ENCODE data around the gene NOC2L.

DNA sequence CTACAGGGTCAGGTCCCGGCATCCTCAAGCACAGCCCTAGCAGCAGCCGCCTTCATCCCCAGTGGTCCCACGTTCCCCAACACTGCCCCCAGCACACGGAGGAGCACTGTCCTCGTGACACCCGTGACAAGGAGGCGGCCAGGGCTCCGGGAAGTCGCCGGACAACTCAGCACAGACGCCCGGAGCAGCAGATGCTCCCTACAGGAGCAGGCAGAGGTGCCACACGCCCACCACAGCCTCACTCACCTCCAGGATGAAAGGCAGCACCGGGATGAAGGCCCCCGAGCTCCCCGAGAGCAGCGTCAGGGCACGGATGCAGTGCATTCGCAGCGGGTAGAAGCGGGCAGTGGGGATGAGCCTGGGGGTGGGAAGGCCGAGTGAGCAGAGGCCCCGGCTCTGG lies 8.2 kb downstream of the NOC2L start:
- TF ChIP-seq, protein P1, sequence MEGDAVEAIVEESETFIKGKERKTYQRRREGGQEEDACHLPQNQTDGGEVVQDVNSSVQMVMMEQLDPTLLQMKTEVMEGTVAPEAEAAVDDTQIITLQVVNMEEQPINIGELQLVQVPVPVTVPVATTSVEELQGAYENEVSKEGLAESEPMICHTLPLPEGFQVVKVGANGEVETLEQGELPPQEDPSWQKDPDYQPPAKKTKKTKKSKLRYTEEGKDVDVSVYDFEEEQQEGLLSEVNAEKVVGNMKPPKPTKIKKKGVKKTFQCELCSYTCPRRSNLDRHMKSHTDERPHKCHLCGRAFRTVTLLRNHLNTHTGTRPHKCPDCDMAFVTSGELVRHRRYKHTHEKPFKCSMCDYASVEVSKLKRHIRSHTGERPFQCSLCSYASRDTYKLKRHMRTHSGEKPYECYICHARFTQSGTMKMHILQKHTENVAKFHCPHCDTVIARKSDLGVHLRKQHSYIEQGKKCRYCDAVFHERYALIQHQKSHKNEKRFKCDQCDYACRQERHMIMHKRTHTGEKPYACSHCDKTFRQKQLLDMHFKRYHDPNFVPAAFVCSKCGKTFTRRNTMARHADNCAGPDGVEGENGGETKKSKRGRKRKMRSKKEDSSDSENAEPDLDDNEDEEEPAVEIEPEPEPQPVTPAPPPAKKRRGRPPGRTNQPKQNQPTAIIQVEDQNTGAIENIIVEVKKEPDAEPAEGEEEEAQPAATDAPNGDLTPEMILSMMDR (IDR thresholded peaks at IDR 0.05), result no peak
- no peak for TF ChIP-seq EZH2 (IDR thresholded peaks at IDR 0.05)

Data from neural progenitor cell (in vitro differentiated cells).